K562 (cell line): ENCODE results near the gene RBBP4. TPM values are rescaled to one million over a fixed set of nuclear protein-coding genes. Genes with fewer than 3 reads are reported as not detected.
A peak's percentile ranks its signal among the peaks of the same experiment; 100 is the strongest.

Source experiments
- ATAC-seq: fragments of 200-7000 bp; cut with Tn5 transposase; 3 replicates; pipeline ENCODE4 v1.9.1; 2020; ENCODE audit warnings: moderate library complexity
- BruUV-seq: library from RNA; stranded (reverse); fragments of 400-500 nt; replicated peaks from 2 replicates; lab custom pipeline; 2021; lab: Mats Ljungman, UMichigan
- CTCF ChIA-PET: fragments of 300-600 bp; formaldehyde crosslinking; extraction: SDS; loops from one replicate; lab custom pipeline; 2021; ENCODE audit warnings: low intra/inter-chr PET ratio; lab: Yijun Ruan, JAX
- POLR2A ChIA-PET: fragments of 300-600, 350-650 bp; sonication (Branson Sonifier 250); formaldehyde crosslinking; extraction: SDS; loops from one replicate; lab custom pipeline; 2021; ENCODE audit warnings: antibody characterized with exemption, inconsistent platforms; lab: Yijun Ruan, JAX
- DNase-seq, 4 experiments: peaks; one replicate each; pipeline versions ENCODE4 v3.0.0 to v3.0.0-alpha.2; 2011 to 2018; ENCODE audit warnings: low spot score in 3 of 4, mixed read lengths in 3 of 4; ENCODE audit errors: extremely low read depth in 1 of 4
- FAIRE-seq: peaks from 2 replicates; lab custom pipeline; 2011; peaks lifted over from hg19 to GRCh38; lab: Jason Lieb, UNC
- H2AFZ ChIP-seq: 2 replicates; pipeline ENCODE4 v1.6.0; 2011; ENCODE audit warnings: low read depth, low read length, control low read depth, inconsistent platforms
- H3K27ac ChIP-seq: fragments of 200-600 bp; 3 replicates; pipeline ENCODE4 v1.8.0; 2011; ENCODE audit warnings: low read depth, mild to moderate bottlenecking, control low read depth, inconsistent platforms, low read length, moderate library complexity, mixed read lengths; ENCODE audit errors: extremely low read depth
- H3K27me3 ChIP-seq, 2 experiments: fragments of 300-600 bp in 1 of 2; 2 replicates in 1 of 2; 3 replicates in 1 of 2; pipeline versions ENCODE4 v1.6.0 to v1.8.0; 2011; ENCODE audit warnings: inconsistent platforms in 2 of 2, low read length in 2 of 2, mild to moderate bottlenecking in 1 of 2, mixed read lengths in 1 of 2, moderate library complexity in 1 of 2; ENCODE audit not compliant: control insufficient read depth in 2 of 2, insufficient read depth in 2 of 2
- H3K36me3 ChIP-seq: fragments of 300-600 bp; 3 replicates; pipeline ENCODE4 v1.8.0; 2011; ENCODE audit warnings: mild to moderate bottlenecking, low read length, inconsistent platforms; ENCODE audit not compliant: control insufficient read depth, insufficient read depth
- H3K4me1 ChIP-seq, 2 experiments: fragments of 200-600 bp in 1 of 2; replicated peaks in 1 of 2; 2 replicates in 1 of 2; 3 replicates in 1 of 2; pipeline versions ENCODE4 v1.5.1 to v1.8.0; 2011; ENCODE audit warnings: inconsistent platforms in 2 of 2, low read length in 2 of 2, mild to moderate bottlenecking in 1 of 2, mixed read lengths in 1 of 2, moderate library complexity in 1 of 2; ENCODE audit not compliant: control insufficient read depth in 2 of 2, insufficient read depth in 2 of 2
- H3K4me2 ChIP-seq: 2 replicates; pipeline ENCODE4 v1.6.1; 2011; ENCODE audit warnings: low read length, control low read depth, inconsistent platforms, mixed read lengths; ENCODE audit not compliant: insufficient read depth
- H3K4me3 ChIP-seq: fragments of 200-600 bp; sonication (generic), shearing (Covaris generic); 2 replicates; pipeline ENCODE4 v1.5.1; 2016; ENCODE audit warnings: control low read depth, inconsistent platforms
- H3K79me2 ChIP-seq: fragments of 200-600 bp; 3 replicates; pipeline ENCODE4 v1.8.0; 2011; ENCODE audit warnings: low read length, inconsistent platforms; ENCODE audit not compliant: control insufficient read depth, insufficient read depth
- H3K9ac ChIP-seq, 2 experiments: 2 replicates each; pipeline versions ENCODE4 v1.6.0 to v1.6.1; 2011; ENCODE audit warnings: low read depth in 2 of 2, low read length in 2 of 2, control low read depth in 1 of 2, inconsistent platforms in 1 of 2, mild to moderate bottlenecking in 1 of 2, mixed read lengths in 1 of 2; ENCODE audit not compliant: insufficient read depth in 1 of 2
- H3K9me1 ChIP-seq: one replicate; pipeline ENCODE4 v1.6.0; 2011; ENCODE audit warnings: inconsistent platforms, mild to moderate bottlenecking, low read length, moderate library complexity; ENCODE audit not compliant: control insufficient read depth, insufficient read depth
- H3K9me3 ChIP-seq: replicated peaks from 2 replicates; pipeline ENCODE4 v1.5.1; 2011; ENCODE audit warnings: low read depth, low read length, inconsistent platforms; ENCODE audit not compliant: control insufficient read depth, insufficient read depth
- H4K20me1 ChIP-seq: replicated peaks from 2 replicates; pipeline ENCODE4 v1.6.1; 2011; ENCODE audit warnings: low read length, inconsistent platforms, mixed read lengths; ENCODE audit not compliant: control insufficient read depth, insufficient read depth
- ADNP ChIP-seq: fragments of 200-800 bp; sonication (Bioruptor generic); IDR thresholded peaks from 2 replicates; pipeline ENCODE4 v1.6.1; 2016; ENCODE audit warnings: missing genetic modification characterization, missing compliant biosample characterization
- RB1 ChIP-seq: fragments of 450-650 bp; IDR thresholded peaks from 2 replicates; pipeline ENCODE4 v1.6.1; 2017; ENCODE audit warnings: low read depth, mild to moderate bottlenecking
- YBX1 ChIP-seq: fragments of 450-650 bp; IDR thresholded peaks from 2 replicates; pipeline ENCODE4 v1.7.1; 2016; ENCODE audit warnings: mild to moderate bottlenecking
- WGBS: fragments of 100-300 bp; shearing (Covaris generic); methylation state at CpG from one replicate; pipeline ENCODE4 v1.1.6; 2016; ENCODE audit warnings: low coverage, mixed read lengths; ENCODE audit not compliant: insufficient coverage; ENCODE audit errors: missing lambda C conversion rate; 5-methylcytosine and 5-hydroxymethylcytosine counted together
- in situ Hi-C: fragments of 300-500 bp; cut with MboI; formaldehyde crosslinking; loops from 4 replicates; pipeline ENCODE4 v1.15.0; 2018; ENCODE audit warnings: inconsistent platforms, mixed read lengths
- intact Hi-C: fragments of 100-400 bp; cut with micrococcal nuclease; formaldehyde crosslinking; loops from 2 replicates; pipeline ENCODE4 v1.14.2; 2022
- polyA plus RNA-seq, 8 experiments: library from polyadenylated mRNA; depleted of rRNA in 4 of 8; stranded (reverse) in 5 of 8; unstranded in 3 of 8; fragments of >200 nt; fragmentation: Nextera tagmentation in 2 of 8; fragmentation: Illumina TruSeq in 1 of 8; extraction: Ambion mirVana in 2 of 8; extraction: Trizol in 1 of 8; gene quantifications; 2 replicates each; pipeline versions ENCODE4 v1.2.1 to v1.2.3, GENCODE V29; 2011 to 2014; ENCODE audit warnings: inconsistent platforms in 1 of 8, missing spikeins in 1 of 8
- total RNA-seq, 7 experiments: library from RNA; depleted of rRNA in 6 of 7; stranded (reverse); fragments of >200 nt in 6 of 7; fragmentation: Illumina TruSeq in 2 of 7; extraction: Trizol in 2 of 7; gene quantifications; 2 replicates each; pipeline versions ENCODE4 v1.2.1 to v1.2.3, GENCODE V29; 2011 to 2021; ENCODE audit warnings: low replicate concordance in 1 of 7
- TF ChIP-seq, protein P1 (sequence below): sonication (generic); formaldehyde crosslinking; IDR thresholded peaks from 2 replicates; pipeline ENCODE4 v1.8.0; 2022; ENCODE audit warnings: missing genetic modification reagents, mild to moderate bottlenecking, moderate library complexity, borderline replicate concordance
- TF ChIP-seq, protein P2 (sequence below): IDR thresholded peaks from 2 replicates; pipeline ENCODE4 v1.6.1; 2014; ENCODE audit warnings: antibody characterized with exemption

RBBP4 gene
- total and polyA plus RNA-seq, 9 of the 15 experiments (the other 6 are each of a cell fraction or from before 2014, with no cell fraction given) = 185 to 409 (median 259) TPM

DNA sequence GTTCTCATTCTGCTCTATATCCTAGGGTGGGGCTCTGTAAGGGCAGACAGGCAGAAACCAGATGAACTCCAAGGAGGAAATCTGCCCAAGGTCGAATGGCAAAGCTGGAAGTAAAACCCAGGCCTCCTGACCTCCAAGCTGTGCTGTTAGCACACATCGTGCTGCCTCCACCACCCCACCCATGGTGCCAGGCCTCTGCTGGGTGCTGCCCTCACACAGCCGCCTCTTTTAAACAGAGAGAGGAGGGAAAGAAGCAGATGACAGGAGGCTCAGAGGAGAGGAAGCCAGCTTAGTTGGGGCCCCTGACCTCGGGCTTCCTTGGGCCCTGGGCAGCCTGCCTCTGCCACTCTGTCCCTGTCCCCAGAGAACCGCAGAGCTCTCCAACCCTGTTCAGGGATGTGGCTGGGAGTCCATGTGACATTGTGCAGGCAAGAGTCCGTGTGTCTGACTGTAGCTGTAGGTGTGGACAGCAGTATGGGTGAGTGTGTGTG lies 50.5 kb downstream of the RBBP4 start:
- no peaks in the 10 kb centered on the region for H3K27me3 ChIP-seq

More for the DNA sequence above, 50.5 kb downstream of the RBBP4 start:
- TF ChIP-seq, protein P1, sequence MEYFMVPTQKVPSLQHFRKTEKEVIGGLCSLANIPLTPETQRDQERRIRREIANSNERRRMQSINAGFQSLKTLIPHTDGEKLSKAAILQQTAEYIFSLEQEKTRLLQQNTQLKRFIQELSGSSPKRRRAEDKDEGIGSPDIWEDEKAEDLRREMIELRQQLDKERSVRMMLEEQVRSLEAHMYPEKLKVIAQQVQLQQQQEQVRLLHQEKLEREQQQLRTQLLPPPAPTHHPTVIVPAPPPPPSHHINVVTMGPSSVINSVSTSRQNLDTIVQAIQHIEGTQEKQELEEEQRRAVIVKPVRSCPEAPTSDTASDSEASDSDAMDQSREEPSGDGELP (CRISPR knock-in tag) = no peak
- TF ChIP-seq, protein P2, sequence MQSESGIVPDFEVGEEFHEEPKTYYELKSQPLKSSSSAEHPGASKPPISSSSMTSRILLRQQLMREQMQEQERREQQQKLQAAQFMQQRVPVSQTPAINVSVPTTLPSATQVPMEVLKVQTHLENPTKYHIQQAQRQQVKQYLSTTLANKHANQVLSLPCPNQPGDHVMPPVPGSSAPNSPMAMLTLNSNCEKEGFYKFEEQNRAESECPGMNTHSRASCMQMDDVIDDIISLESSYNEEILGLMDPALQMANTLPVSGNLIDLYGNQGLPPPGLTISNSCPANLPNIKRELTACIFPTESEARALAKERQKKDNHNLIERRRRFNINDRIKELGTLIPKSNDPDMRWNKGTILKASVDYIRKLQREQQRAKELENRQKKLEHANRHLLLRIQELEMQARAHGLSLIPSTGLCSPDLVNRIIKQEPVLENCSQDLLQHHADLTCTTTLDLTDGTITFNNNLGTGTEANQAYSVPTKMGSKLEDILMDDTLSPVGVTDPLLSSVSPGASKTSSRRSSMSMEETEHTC = no peak
- TF ChIP-seq ADNP (tag) = no peak
- 0 out of 2 replicates have a peak, but pooled peaks have one; percentile 21 for TF ChIP-seq RB1
- no peak for TF ChIP-seq YBX1
- H3K9me1 ChIP-seq = no peaks in the 10 kb centered on the region
- H3K4me2 ChIP-seq = no peak overlapping the region
- no peaks in the 10 kb centered on the region for H4K20me1 ChIP-seq
- H3K9ac ChIP-seq = peak overlapping the region in 1 of 2 experiments; percentile 87; a peak in 2 of 4 replicates
- no peak overlapping the region for H3K27ac ChIP-seq
- FAIRE-seq (no peak), ATAC-seq (no peak), DNase-seq (no peak)
- no peak overlapping the region for H2AFZ ChIP-seq
- in situ Hi-C loops (no loop called here), intact Hi-C loops (loop anchor here (5.0 kb wide), 2 partner anchors 254 to 299 kb away; no protein-coding TSS in a partner anchor)
- POLR2A ChIA-PET = interaction anchor here (0.8 to 1.5 kb wide), 6 partner anchors 12 to 112 kb away, joined by 3 to 4 read pairs (median 3); no protein-coding TSS in a partner anchor
- no TSS peak for BruUV-seq
- H3K79me2 ChIP-seq = no peaks in the 10 kb centered on the region
- H3K9me3 ChIP-seq = no peaks in the 10 kb centered on the region
- 49% methylated on average over 6 of the region's 6 CpGs for WGBS
- H3K4me3 ChIP-seq = no peak overlapping the region
- H3K36me3 ChIP-seq = no peaks in the 10 kb centered on the region
- H3K4me1 ChIP-seq = peaks cover 9 to 30% of the 10 kb centered on the region in 2 experiments; a peak in 4 of 5 replicates
- CTCF ChIA-PET = no interaction called here
